GM19452 (cell line): ENCODE measurements around the gene OR10G8.

Experiments used
- ATAC-seq: cut with Tn5 transposase; IDR thresholded peaks from one replicate; pipeline ENCODE4 v1.9.1; 2021; ENCODE audit not compliant: unreplicated experiment

Gene OR10G8

DNA sequence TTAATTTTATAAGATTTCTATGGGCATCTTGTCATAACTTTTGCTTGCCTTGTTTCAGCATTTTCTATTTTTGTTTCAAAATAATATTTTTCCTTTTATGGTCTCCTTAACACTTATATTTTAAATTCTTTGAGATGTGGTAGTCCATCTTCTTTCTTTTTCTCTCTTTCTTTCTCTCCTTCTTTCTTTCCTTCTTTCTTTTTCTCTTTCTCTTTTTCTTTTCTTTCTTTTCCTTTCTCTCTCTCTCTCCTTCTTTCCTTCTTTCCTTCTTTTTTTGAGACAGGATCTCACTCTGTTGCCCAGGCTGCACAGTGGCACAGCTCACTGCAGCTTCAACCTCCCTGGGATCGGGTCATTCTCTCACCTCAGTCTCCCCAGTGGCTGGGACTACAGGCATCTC is 50.7 kb downstream of the OR10G8 start:
- no peak for ATAC-seq

GRCh38 chr11:124078591-124078990 is 52.0 kb downstream of the OR10G8 start:
- ATAC-seq = no peak

DNA sequence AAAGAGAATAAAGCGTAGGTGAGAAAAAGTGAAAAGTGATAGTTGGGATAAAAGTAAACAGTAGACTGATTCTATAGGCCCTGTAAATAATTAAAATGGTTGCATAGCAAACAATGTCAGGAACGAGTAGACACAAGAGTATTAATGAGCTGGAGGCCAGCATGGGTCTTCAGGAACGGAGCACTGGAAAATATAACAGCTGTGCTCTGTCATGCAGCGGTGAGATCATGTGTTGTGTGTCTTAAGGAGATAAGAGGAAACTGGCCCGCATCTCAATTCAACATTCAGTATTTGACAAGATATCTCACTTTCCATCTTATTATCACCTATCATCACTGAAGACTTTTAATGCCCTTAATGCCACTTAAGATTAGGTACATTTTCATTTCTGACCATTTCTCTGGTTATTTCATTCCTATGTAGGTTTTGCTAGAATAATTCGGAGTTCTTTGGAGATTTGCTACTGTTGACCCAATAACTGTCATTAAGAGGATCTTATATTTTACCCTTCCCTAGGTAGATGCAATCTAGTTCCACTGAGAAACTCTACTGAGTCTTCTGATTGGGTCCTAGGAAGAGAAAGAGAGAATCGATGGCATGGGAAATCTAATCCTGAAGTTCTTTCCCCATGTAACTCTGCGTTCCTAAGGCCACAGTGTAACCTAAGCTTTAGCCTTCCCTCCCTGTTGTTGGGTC is 53.2 kb downstream of the OR10G8 start:
- ATAC-seq = no peak
